GM23248 (cell line): ENCODE results near the gene POU2F1.

Experiments used
- EZH2 ChIP-seq: fragments of 200-600 bp; sonication (generic); IDR thresholded peaks from 2 replicates; pipeline ENCODE4 v1.6.1; 2018; ENCODE audit warnings: antibody characterized with exemption, mild to moderate bottlenecking; ENCODE audit not compliant: insufficient read depth, poor library complexity, severe bottlenecking
- EZH2phosphoT487 ChIP-seq: fragments of 200-600 bp; sonication (generic); IDR thresholded peaks from 2 replicates; pipeline ENCODE4 v1.6.1; 2018; ENCODE audit warnings: antibody characterized with exemption, moderate library complexity, mild to moderate bottlenecking, low read depth; ENCODE audit not compliant: insufficient read depth

- no peak for TF ChIP-seq EZH2phosphoT487
- TF ChIP-seq EZH2: no peak
Observed at GRCh38 chr1:167438171-167439138, 217.8 kb downstream of the POU2F1 start.
